H1 (cell line): ENCODE data around the gene SLC52A1. TPM values are rescaled to one million over a fixed set of nuclear protein-coding genes. Genes with fewer than 3 reads are reported as not detected.

Experiments used
- CTCF ChIA-PET: fragments of 300-600 bp; sonication (Branson Sonifier 250); formaldehyde crosslinking; loops from one replicate; lab custom pipeline; 2021; ENCODE audit not compliant: partially characterized antibody; lab: Charles Lee
- POLR2A ChIA-PET: fragments of 300-600 bp; sonication (Branson Sonifier 250); formaldehyde crosslinking; loops from one replicate; lab custom pipeline; 2021; ENCODE audit warnings: inconsistent platforms; ENCODE audit not compliant: partially characterized antibody; lab: Charles Lee
- DNase-seq, 2 experiments: peaks; one replicate each; pipeline versions ENCODE4 v3.0.0 to v3.0.0-alpha.2; 2010 to 2022; ENCODE audit warnings: low spot score in 2 of 2, low read depth in 1 of 2, mixed read lengths in 1 of 2
- FAIRE-seq: peaks from 2 replicates; lab custom pipeline; 2011; peaks lifted over from hg19 to GRCh38; lab: Jason Lieb, UNC
- H2AFZ ChIP-seq: 2 replicates; pipeline ENCODE4 v1.8.1; 2012; ENCODE audit warnings: low read length, inconsistent platforms
- H2AK5ac ChIP-seq: 2 replicates; pipeline ENCODE4 v1.6.1; 2013; ENCODE audit warnings: low read depth, low read length
- H2BK120ac ChIP-seq: replicated peaks from 2 replicates; pipeline ENCODE3; 2013; ENCODE audit warnings: low read depth, low read length, inconsistent platforms
- H2BK12ac ChIP-seq: 2 replicates; pipeline ENCODE4 v1.6.1; 2013; ENCODE audit warnings: low read depth, low read length
- H2BK15ac ChIP-seq: 2 replicates; pipeline ENCODE4 v1.6.1; 2013; ENCODE audit warnings: low read length
- H2BK20ac ChIP-seq: 2 replicates; pipeline ENCODE4 v1.6.1; 2013; ENCODE audit warnings: low read length
- H2BK5ac ChIP-seq: 2 replicates; pipeline ENCODE4 v1.6.1; 2013; ENCODE audit warnings: low read depth, low read length
- H3K14ac ChIP-seq: 2 replicates; pipeline ENCODE4 v1.6.1; 2013; ENCODE audit warnings: inconsistent platforms; ENCODE audit not compliant: insufficient read length
- H3K18ac ChIP-seq: 2 replicates; pipeline ENCODE4 v1.6.1; 2013; ENCODE audit warnings: low read length; ENCODE audit errors: extremely low read depth
- H3K23ac ChIP-seq: 2 replicates; pipeline ENCODE4 v1.6.1; 2013; ENCODE audit warnings: inconsistent platforms; ENCODE audit not compliant: insufficient read length
- H3K23me2 ChIP-seq: 2 replicates; pipeline ENCODE4 v1.6.1; 2013; ENCODE audit warnings: low read depth, low read length
- H3K27ac ChIP-seq: 2 replicates; pipeline ENCODE4 v1.6.1; 2011; ENCODE audit warnings: low read depth, low read length, inconsistent platforms
- H3K27me3 ChIP-seq, 4 experiments: replicated peaks in 1 of 4; 1 replicate in 1 of 4; 2 replicates in 3 of 4; pipeline versions ENCODE4 v1.6.1 to v1.8.1; 2011 to 2013; ENCODE audit warnings: low read length in 3 of 4, mild to moderate bottlenecking in 3 of 4, inconsistent platforms in 2 of 4, mixed read lengths in 2 of 4, moderate library complexity in 1 of 4; ENCODE audit not compliant: control insufficient read depth in 3 of 4, insufficient read depth in 3 of 4; ENCODE audit errors: extremely low read depth in 1 of 4
- H3K36me3 ChIP-seq, 4 experiments: 2 replicates each; pipeline versions ENCODE4 v1.6.1 to v1.8.1; 2011 to 2013; ENCODE audit warnings: mild to moderate bottlenecking in 4 of 4, low read length in 3 of 4, moderate library complexity in 2 of 4, control low read depth in 1 of 4, inconsistent platforms in 1 of 4; ENCODE audit not compliant: insufficient read depth in 4 of 4, control insufficient read depth in 2 of 4
- H3K4ac ChIP-seq: replicated peaks from 2 replicates; pipeline ENCODE3; 2013; ENCODE audit warnings: low read length, low read depth, mixed read lengths, inconsistent platforms; ENCODE audit not compliant: insufficient read length
- H3K4me1 ChIP-seq, 4 experiments: replicated peaks in 1 of 4; 1 replicate in 1 of 4; 2 replicates in 3 of 4; pipeline versions ENCODE4 v1.6.1 to v1.8.1; 2011 to 2013; ENCODE audit warnings: low read length in 3 of 4, inconsistent platforms in 2 of 4, mixed read lengths in 1 of 4; ENCODE audit not compliant: insufficient read depth in 4 of 4, control insufficient read depth in 3 of 4
- H3K4me2 ChIP-seq, 2 experiments: 2 replicates each; pipeline versions ENCODE4 v1.6.1 to v1.8.1; 2011 to 2013; ENCODE audit warnings: low read depth in 2 of 2, low read length in 2 of 2, control low read depth in 1 of 2, inconsistent platforms in 1 of 2, mild to moderate bottlenecking in 1 of 2; ENCODE audit not compliant: insufficient read depth in 1 of 2
- H3K4me3 ChIP-seq, 4 experiments: fragments of 200-600, 300-600 bp in 1 of 4; sonication (generic), shearing (Covaris generic), sonication (Bioruptor Twin) in 1 of 4; 2 replicates each; pipeline versions ENCODE4 v1.5.1 to v1.8.1; 2011 to 2016; ENCODE audit warnings: low read length in 4 of 4, low read depth in 3 of 4, control low read depth in 2 of 4, inconsistent platforms in 2 of 4, mild to moderate bottlenecking in 2 of 4, mixed read lengths in 1 of 4, moderate library complexity in 1 of 4; ENCODE audit not compliant: insufficient read depth in 2 of 4; ENCODE audit errors: extremely low read depth in 1 of 4
- H3K56ac ChIP-seq: replicated peaks from 2 replicates; pipeline ENCODE3; 2013; ENCODE audit warnings: low read depth, mild to moderate bottlenecking, mixed read lengths, low read length, inconsistent platforms; ENCODE audit not compliant: insufficient read length
- H3K79me1 ChIP-seq: 2 replicates; pipeline ENCODE4 v1.6.1; 2013; ENCODE audit warnings: low read depth, low read length, control low read depth
- H3K79me2 ChIP-seq, 2 experiments: 2 replicates each; pipeline versions ENCODE4 v1.6.1 to v1.8.1; 2012 to 2013; ENCODE audit warnings: low read length in 2 of 2, mild to moderate bottlenecking in 2 of 2, inconsistent platforms in 1 of 2; ENCODE audit not compliant: insufficient read depth in 2 of 2, control insufficient read depth in 1 of 2
- H3K9ac ChIP-seq, 4 experiments: replicated peaks in 1 of 4; 1 replicate in 1 of 4; 2 replicates in 3 of 4; pipeline versions ENCODE4 v1.6.1 to v1.8.1; 2011 to 2013; ENCODE audit warnings: low read depth in 3 of 4, low read length in 3 of 4, control low read depth in 2 of 4, mild to moderate bottlenecking in 2 of 4, moderate library complexity in 2 of 4, inconsistent platforms in 1 of 4; ENCODE audit errors: extremely low read depth in 1 of 4
- H3K9me3 ChIP-seq, 2 experiments: 2 replicates each; pipeline versions ENCODE4 v1.6.1 to v1.8.1; 2012 to 2013; ENCODE audit warnings: mild to moderate bottlenecking in 2 of 2, moderate library complexity in 2 of 2, control low read depth in 1 of 2, inconsistent platforms in 1 of 2, low read depth in 1 of 2, low read length in 1 of 2, mixed read lengths in 1 of 2; ENCODE audit not compliant: insufficient read depth in 2 of 2
- H4K20me1 ChIP-seq, 2 experiments: replicated peaks in 1 of 2; 2 replicates each; pipeline versions ENCODE3 to v1.8.1; 2011 to 2013; ENCODE audit warnings: inconsistent platforms in 2 of 2, low read length in 2 of 2, mild to moderate bottlenecking in 1 of 2; ENCODE audit not compliant: insufficient read depth in 2 of 2, control insufficient read depth in 1 of 2
- H4K5ac ChIP-seq: 2 replicates; pipeline ENCODE4 v1.6.1; 2013; ENCODE audit warnings: low read length, low read depth, mixed read lengths, inconsistent platforms; ENCODE audit not compliant: insufficient read length
- H4K8ac ChIP-seq: 2 replicates; pipeline ENCODE4 v1.8.0; 2013; ENCODE audit warnings: mild to moderate bottlenecking, moderate library complexity, low read length, inconsistent platforms; ENCODE audit not compliant: insufficient read depth; ENCODE audit errors: extremely low read depth
- H4K91ac ChIP-seq: replicated peaks from 2 replicates; pipeline ENCODE3; 2013; ENCODE audit warnings: low read length, mixed read lengths, inconsistent platforms; ENCODE audit not compliant: insufficient read length
- CBX5 ChIP-seq: fragments of 300-800, 300-1000 bp; sonication (generic); IDR thresholded peaks from 2 replicates; pipeline ENCODE4 v1.7.1; 2016; ENCODE audit warnings: antibody characterized with exemption, low read length, low read depth
- EP300 ChIP-seq, 2 experiments: IDR thresholded peaks; 1 replicate in 1 of 2; 2 replicates in 1 of 2; pipeline ENCODE4 v1.6.1; 2011 to 2012; ENCODE audit warnings: low read depth in 2 of 2, low read length in 2 of 2, mild to moderate bottlenecking in 2 of 2, borderline replicate concordance in 1 of 2, inconsistent platforms in 1 of 2, moderate library complexity in 1 of 2
- PHF8 ChIP-seq: fragments of 200-600 bp; sonication (generic); conservative IDR thresholded peaks from 2 replicates; pipeline ENCODE4 v1.7.1; 2012; ENCODE audit warnings: low read depth, mild to moderate bottlenecking, inconsistent platforms, low read length, moderate library complexity
- POLR2AphosphoS5 ChIP-seq: IDR thresholded peaks from 2 replicates; pipeline ENCODE4 v1.6.1; 2011; ENCODE audit warnings: low read depth, low read length
- SUZ12 ChIP-seq: fragments of 200-600 bp; sonication (generic); IDR thresholded peaks from 2 replicates; pipeline ENCODE4 v1.6.1; 2012; ENCODE audit warnings: mild to moderate bottlenecking, inconsistent platforms, low read length, moderate library complexity, mixed read lengths
- WGBS, 2 experiments: shearing (Covaris generic) in 1 of 2; methylation state at CpG; one replicate each; pipeline versions ENCODE4 v1.1.6 to v1.1.7; 2013 to 2015; ENCODE audit warnings: low lambda C conversion rate in 2 of 2, mixed read lengths in 2 of 2, inconsistent platforms in 1 of 2, low coverage in 1 of 2, missing lambda C conversion rate in 1 of 2; ENCODE audit not compliant: insufficient replicate concordance in 2 of 2, insufficient coverage in 1 of 2, insufficient read length in 1 of 2; ENCODE audit errors: extremely low coverage in 1 of 2, missing lambda C conversion rate in 1 of 2; 5-methylcytosine and 5-hydroxymethylcytosine counted together
- polyA plus RNA-seq, 7 experiments: library from polyadenylated mRNA; depleted of rRNA in 3 of 7; stranded (reverse) in 5 of 7; unstranded in 2 of 7; fragments of >200 nt in 5 of 7; fragments of 200-250 nt in 2 of 7; gene quantifications; 1 replicate in 5 of 7; 2 replicates in 1 of 7; 4 replicates in 1 of 7; pipeline versions ENCODE4 v1.2.1 to v1.2.3, GENCODE V29; 2011 to 2013; ENCODE audit warnings: missing spikeins in 2 of 7, mixed read lengths in 2 of 7
- total RNA-seq: library from RNA; stranded (reverse); fragmentation: NEBNext Ultra II Directional; extraction: Animal tissue kit (Norgen Biotek cat#: 25700); gene quantifications from 2 replicates; pipeline ENCODE4 v1.2.1, GENCODE V29; 2021
- TF ChIP-seq, protein P1 (sequence below), 3 experiments: IDR thresholded peaks; 1 replicate in 2 of 3; 2 replicates in 1 of 3; pipeline versions ENCODE4 v1.5.1 to v1.6.1; 2011; ENCODE audit warnings: low read length in 3 of 3, mild to moderate bottlenecking in 3 of 3, inconsistent platforms in 2 of 3, low read depth in 1 of 3, moderate library complexity in 1 of 3; ENCODE audit not compliant: insufficient read depth in 1 of 3; ENCODE audit errors: control extremely low read depth in 1 of 3

SLC52A1 gene
- total and polyA plus RNA-seq, 2 of the 8 experiments (the other 6 are each of a cell fraction or from before 2014, with no cell fraction given): 0.61 to 0.67 TPM

- H3K23ac ChIP-seq: no peak within 1 kb of the TSS
- H3K4ac ChIP-seq: no peak within 1 kb of the TSS
- no peaks in the 10 kb centered on the region for H4K20me1 ChIP-seq
- H3K4me3 ChIP-seq: peak within 1 kb of the TSS; percentile 59 to 85 (median 66)
- H2BK20ac ChIP-seq: no peak within 1 kb of the TSS
- no peak within 1 kb of the TSS for H3K27ac ChIP-seq
- 2% methylated on average over 74 of the region's 78 CpGs; no CpG with 5 or more reads in 1 of the 2 experiments for WGBS, 2 experiments
- no peaks in the 10 kb centered on the region for H3K79me1 ChIP-seq
- peak within 1 kb of the TSS; percentile 82 to 96 for H3K4me2 ChIP-seq
- no peaks in the 10 kb centered on the region for H3K9me3 ChIP-seq
- H3K18ac ChIP-seq: peak within 1 kb of the TSS; percentile 60
- POLR2A ChIA-PET: interaction anchor here (0.9 to 10.7 kb wide), 13 partner anchors 9 to 87 kb away, joined by 3 to 128 read pairs (median 3); partner anchors contain the start of genes ENO3, INCA1, KIF1C and PFN1
- H4K8ac ChIP-seq: peak within 1 kb of the TSS; percentile 41; the same call in 1 of the 2 replicates
- H3K36me3 ChIP-seq: no peaks in the 10 kb centered on the region
- H2BK15ac ChIP-seq: 0 out of 2 replicates have a peak within 1 kb of the TSS, but pooled peaks have one; percentile 46
- CTCF ChIA-PET: interaction anchor here (0.6 to 6.4 kb wide), 16 partner anchors 8 to 157 kb away, joined by 3 to 43 read pairs (median 4); partner anchors contain the start of genes CHRNE, INCA1 and KIF1C
- no peak within 1 kb of the TSS for H2BK120ac ChIP-seq
- H3K56ac ChIP-seq: peak within 1 kb of the TSS; percentile 17
- H3K14ac ChIP-seq: no peak within 1 kb of the TSS
- H3K79me2 ChIP-seq: no peaks in the 10 kb centered on the region
- FAIRE-seq (no peak), DNase-seq (peak in 1 of 2 experiments; percentile 93)
- peaks cover 0 to 11% (median 9%) of the 10 kb centered on the region in 4 experiments; a peak in 6 of 7 replicates for H3K27me3 ChIP-seq
- no peak within 1 kb of the TSS for H2BK12ac ChIP-seq
- peak within 1 kb of the TSS in 3 of 4 experiments; percentile 20 to 36 (median 20); a peak in 3 of 7 replicates for H3K9ac ChIP-seq
- peaks cover 0 to 7% (median 4%) of the 10 kb centered on the region in 4 experiments; a peak in 5 of 7 replicates for H3K4me1 ChIP-seq
- no peak within 1 kb of the TSS for H4K91ac ChIP-seq
- peaks cover 8% of the 10 kb centered on the region; the same call in 1 of the 2 replicates for H3K23me2 ChIP-seq
- H2BK5ac ChIP-seq: no peak within 1 kb of the TSS; the same call in 1 of the 2 replicates
- peak within 1 kb of the TSS; percentile 48; the same call in 1 of the 2 replicates for H2AFZ ChIP-seq
- H2AK5ac ChIP-seq: no peak within 1 kb of the TSS
- H4K5ac ChIP-seq: peak within 1 kb of the TSS; percentile 38
- TF ChIP-seq SUZ12 (no peak), POLR2AphosphoS5 (no peak), PHF8 (peak; percentile 63; the same call in 1 of the 2 replicates), EP300 (IDR thresholded peaks at IDR 0.05; ENCODE audit: borderline replicate concordance in 1 of 2, low read depth in 2 of 2, low read length in 2 of 2) (peak in 1 of 2 experiments; percentile 29; a peak in 1 of 3 replicates), CBX5 (no peak)
- TF ChIP-seq, protein P1, sequence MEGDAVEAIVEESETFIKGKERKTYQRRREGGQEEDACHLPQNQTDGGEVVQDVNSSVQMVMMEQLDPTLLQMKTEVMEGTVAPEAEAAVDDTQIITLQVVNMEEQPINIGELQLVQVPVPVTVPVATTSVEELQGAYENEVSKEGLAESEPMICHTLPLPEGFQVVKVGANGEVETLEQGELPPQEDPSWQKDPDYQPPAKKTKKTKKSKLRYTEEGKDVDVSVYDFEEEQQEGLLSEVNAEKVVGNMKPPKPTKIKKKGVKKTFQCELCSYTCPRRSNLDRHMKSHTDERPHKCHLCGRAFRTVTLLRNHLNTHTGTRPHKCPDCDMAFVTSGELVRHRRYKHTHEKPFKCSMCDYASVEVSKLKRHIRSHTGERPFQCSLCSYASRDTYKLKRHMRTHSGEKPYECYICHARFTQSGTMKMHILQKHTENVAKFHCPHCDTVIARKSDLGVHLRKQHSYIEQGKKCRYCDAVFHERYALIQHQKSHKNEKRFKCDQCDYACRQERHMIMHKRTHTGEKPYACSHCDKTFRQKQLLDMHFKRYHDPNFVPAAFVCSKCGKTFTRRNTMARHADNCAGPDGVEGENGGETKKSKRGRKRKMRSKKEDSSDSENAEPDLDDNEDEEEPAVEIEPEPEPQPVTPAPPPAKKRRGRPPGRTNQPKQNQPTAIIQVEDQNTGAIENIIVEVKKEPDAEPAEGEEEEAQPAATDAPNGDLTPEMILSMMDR (IDR thresholded peaks at IDR 0.05; ENCODE audit: control extremely low read depth in 1 of 3, insufficient read depth in 1 of 3, low read depth in 1 of 3, low read length in 3 of 3): peak; percentile 40 to 52 (median 47)
Observed at GRCh38 chr17:4986951-4987766, 48.1 kb downstream of the SLC52A1 start, which contains the start of gene CAMTA2. Gene CAMTA2 (minus strand): TSS chr17:4987675. CDS start chr17:4986222, 1,453 bp downstream.
